Measurements from ENCODE around the gene SLC39A3.
A peak's percentile ranks its signal among the peaks of the same experiment; 100 is the strongest.

Gene SLC39A3

GRCh38 chr19:2721570-2722540 lies 18.0 kb downstream of the SLC39A3 start:
- Histone ChIP-seq H3K27ac (ENCODE audit: low read depth, low read length) (no peak overlapping the region), H3K4me3 (ENCODE audit: low read length) (no peak overlapping the region), H3K4me1 (ENCODE audit: control insufficient read depth, insufficient read depth, low read length) (peaks cover 5% of the 10 kb centered on the region), H3K36me3 (ENCODE audit: control insufficient read depth, insufficient read depth, low read length) (no peaks in the 10 kb centered on the region), H3K27me3 (ENCODE audit: control insufficient read depth, insufficient read depth, low read length) (peaks cover 26% of the 10 kb centered on the region), H3K9ac (ENCODE audit: low read length) (no peak overlapping the region)

GRCh38 chr19:2720777-2721569 lies 18.8 kb downstream of the SLC39A3 start, which contains the start of gene DIRAS1:
Gene DIRAS1 (minus strand): TSS chr19:2721372. CDS start chr19:2717806, 3,566 bp downstream.
- H3K9ac ChIP-seq (ENCODE audit: low read length) = no peak within 1 kb of the TSS
- H3K4me3 ChIP-seq (ENCODE audit: low read length) = peak within 1 kb of the TSS; percentile 15
- H3K4me1 ChIP-seq (ENCODE audit: control insufficient read depth, insufficient read depth, low read length) = peaks cover 5% of the 10 kb centered on the region
- H3K27me3 ChIP-seq (ENCODE audit: control insufficient read depth, insufficient read depth, low read length) = peaks cover 23% of the 10 kb centered on the region
- H3K27ac ChIP-seq (ENCODE audit: low read depth, low read length) = no peak within 1 kb of the TSS
- no peaks in the 10 kb centered on the region for H3K36me3 ChIP-seq (ENCODE audit: control insufficient read depth, insufficient read depth, low read length)

GRCh38 chr19:2719920-2720776 lies 19.7 kb downstream of the SLC39A3 start:
- H3K27ac ChIP-seq (ENCODE audit: low read depth, low read length) = no peak overlapping the region
- H3K27me3 ChIP-seq (ENCODE audit: control insufficient read depth, insufficient read depth, low read length) = peaks cover 23% of the 10 kb centered on the region
- H3K36me3 ChIP-seq (ENCODE audit: control insufficient read depth, insufficient read depth, low read length) = no peaks in the 10 kb centered on the region
- peaks cover 5% of the 10 kb centered on the region for H3K4me1 ChIP-seq (ENCODE audit: control insufficient read depth, insufficient read depth, low read length)
- H3K9ac ChIP-seq (ENCODE audit: low read length) = no peak overlapping the region
- H3K4me3 ChIP-seq (ENCODE audit: low read length) = peak overlapping the region; percentile 15

- H3K4me3 ChIP-seq (ENCODE audit: low read length) = no peak overlapping the region
- H3K27ac ChIP-seq (ENCODE audit: low read depth, low read length) = no peak overlapping the region
- no peaks in the 10 kb centered on the region for H3K36me3 ChIP-seq (ENCODE audit: control insufficient read depth, insufficient read depth, low read length)
- no peak overlapping the region for H3K9ac ChIP-seq (ENCODE audit: low read length)
- H3K27me3 ChIP-seq (ENCODE audit: control insufficient read depth, insufficient read depth, low read length) = peaks cover 23% of the 10 kb centered on the region
- peaks cover 5% of the 10 kb centered on the region for H3K4me1 ChIP-seq (ENCODE audit: control insufficient read depth, insufficient read depth, low read length)
Observed at GRCh38 chr19:2719232-2719735, 20.5 kb downstream of the SLC39A3 start.

- Histone ChIP-seq H3K27ac (ENCODE audit: low read depth, low read length) (no peak overlapping the region), H3K36me3 (ENCODE audit: control insufficient read depth, insufficient read depth, low read length) (no peaks in the 10 kb centered on the region), H3K9ac (ENCODE audit: low read length) (no peak overlapping the region), H3K4me1 (ENCODE audit: control insufficient read depth, insufficient read depth, low read length) (no peaks in the 10 kb centered on the region), H3K27me3 (ENCODE audit: control insufficient read depth, insufficient read depth, low read length) (peaks cover 20% of the 10 kb centered on the region), H3K4me3 (ENCODE audit: low read length) (no peak overlapping the region)
Observed at GRCh38 chr19:2717638-2718541, 21.9 kb downstream of the SLC39A3 start.

- no peaks in the 10 kb centered on the region for H3K36me3 ChIP-seq (ENCODE audit: control insufficient read depth, insufficient read depth, low read length)
- H3K4me3 ChIP-seq (ENCODE audit: low read length) = no peak overlapping the region
- H3K27ac ChIP-seq (ENCODE audit: low read depth, low read length) = no peak overlapping the region
- H3K9ac ChIP-seq (ENCODE audit: low read length) = no peak overlapping the region
- H3K4me1 ChIP-seq (ENCODE audit: control insufficient read depth, insufficient read depth, low read length) = no peaks in the 10 kb centered on the region
- H3K27me3 ChIP-seq (ENCODE audit: control insufficient read depth, insufficient read depth, low read length) = peaks cover 15% of the 10 kb centered on the region
Observed at GRCh38 chr19:2716722-2717637, 22.8 kb downstream of the SLC39A3 start.

- no peak overlapping the region for H3K27ac ChIP-seq (ENCODE audit: low read depth, low read length)
- H3K9ac ChIP-seq (ENCODE audit: low read length) = no peak overlapping the region
- H3K27me3 ChIP-seq (ENCODE audit: control insufficient read depth, insufficient read depth, low read length) = peaks cover 9% of the 10 kb centered on the region
- no peaks in the 10 kb centered on the region for H3K36me3 ChIP-seq (ENCODE audit: control insufficient read depth, insufficient read depth, low read length)
- no peak overlapping the region for H3K4me3 ChIP-seq (ENCODE audit: low read length)
- no peaks in the 10 kb centered on the region for H3K4me1 ChIP-seq (ENCODE audit: control insufficient read depth, insufficient read depth, low read length)
Observed at GRCh38 chr19:2716275-2716650, 23.6 kb downstream of the SLC39A3 start.

GRCh38 chr19:2715470-2716274 lies 24.1 kb downstream of the SLC39A3 start:
- H3K36me3 ChIP-seq (ENCODE audit: control insufficient read depth, insufficient read depth, low read length) = no peaks in the 10 kb centered on the region
- no peak overlapping the region for H3K4me3 ChIP-seq (ENCODE audit: low read length)
- H3K9ac ChIP-seq (ENCODE audit: low read length) = no peak overlapping the region
- peaks cover 9% of the 10 kb centered on the region for H3K27me3 ChIP-seq (ENCODE audit: control insufficient read depth, insufficient read depth, low read length)
- H3K27ac ChIP-seq (ENCODE audit: low read depth, low read length) = no peak overlapping the region
- H3K4me1 ChIP-seq (ENCODE audit: control insufficient read depth, insufficient read depth, low read length) = no peaks in the 10 kb centered on the region

- Histone ChIP-seq H3K4me1 (ENCODE audit: control insufficient read depth, insufficient read depth, low read length) (no peaks in the 10 kb centered on the region), H3K9ac (ENCODE audit: low read length) (no peak overlapping the region), H3K36me3 (ENCODE audit: control insufficient read depth, insufficient read depth, low read length) (no peaks in the 10 kb centered on the region), H3K27me3 (ENCODE audit: control insufficient read depth, insufficient read depth, low read length) (no peaks in the 10 kb centered on the region), H3K27ac (ENCODE audit: low read depth, low read length) (no peak overlapping the region), H3K4me3 (ENCODE audit: low read length) (no peak overlapping the region)
Observed at GRCh38 chr19:2714531-2715269, 25.1 kb downstream of the SLC39A3 start.

Data from rectal smooth muscle tissue (tissue), 1 donor.